ACC112 (cell line): ENCODE results near the gene ABTB2.

Experiments used
- H2AFZ ChIP-seq: fragments of 200-600 bp; sonication (generic); one replicate; pipeline ENCODE4 v1.6.0; 2017; ENCODE audit warnings: antibody characterized with exemption, low read length; ENCODE audit not compliant: unreplicated experiment
- H3K27ac ChIP-seq: fragments of 200-600 bp; sonication (generic); 2 replicates; pipeline ENCODE4 v1.5.1; 2014; ENCODE audit warnings: low read depth, mild to moderate bottlenecking, antibody characterized with exemption, low read length, moderate library complexity
- H3K27me3 ChIP-seq: fragments of 200-600 bp; sonication (generic); 2 replicates; pipeline ENCODE4 v1.6.1; 2014; ENCODE audit warnings: mild to moderate bottlenecking, antibody characterized with exemption, low read length, moderate library complexity, mixed read lengths; ENCODE audit not compliant: insufficient read depth
- H3K36me3 ChIP-seq: fragments of 200-600 bp; sonication (generic); 2 replicates; pipeline ENCODE4 v1.6.1; 2016; ENCODE audit warnings: mild to moderate bottlenecking, antibody characterized with exemption, low read length, moderate library complexity, mixed read lengths; ENCODE audit not compliant: insufficient read depth
- H3K4me1 ChIP-seq: fragments of 200-600 bp; sonication (generic); one replicate; pipeline ENCODE4 v1.6.1; 2016; ENCODE audit warnings: low read length, mixed read lengths; ENCODE audit not compliant: insufficient read depth, unreplicated experiment, control insufficient read depth
- H3K4me3 ChIP-seq: fragments of 200-600 bp; sonication (generic); 2 replicates; pipeline ENCODE4 v1.5.1; 2014; ENCODE audit warnings: mild to moderate bottlenecking, low read depth, low read length
- H3K79me2 ChIP-seq: fragments of 200-600 bp; sonication (generic); one replicate; pipeline ENCODE4 v1.6.0; 2016; ENCODE audit warnings: low read length; ENCODE audit not compliant: control insufficient read depth, unreplicated experiment, insufficient read depth

Gene ABTB2

DNA sequence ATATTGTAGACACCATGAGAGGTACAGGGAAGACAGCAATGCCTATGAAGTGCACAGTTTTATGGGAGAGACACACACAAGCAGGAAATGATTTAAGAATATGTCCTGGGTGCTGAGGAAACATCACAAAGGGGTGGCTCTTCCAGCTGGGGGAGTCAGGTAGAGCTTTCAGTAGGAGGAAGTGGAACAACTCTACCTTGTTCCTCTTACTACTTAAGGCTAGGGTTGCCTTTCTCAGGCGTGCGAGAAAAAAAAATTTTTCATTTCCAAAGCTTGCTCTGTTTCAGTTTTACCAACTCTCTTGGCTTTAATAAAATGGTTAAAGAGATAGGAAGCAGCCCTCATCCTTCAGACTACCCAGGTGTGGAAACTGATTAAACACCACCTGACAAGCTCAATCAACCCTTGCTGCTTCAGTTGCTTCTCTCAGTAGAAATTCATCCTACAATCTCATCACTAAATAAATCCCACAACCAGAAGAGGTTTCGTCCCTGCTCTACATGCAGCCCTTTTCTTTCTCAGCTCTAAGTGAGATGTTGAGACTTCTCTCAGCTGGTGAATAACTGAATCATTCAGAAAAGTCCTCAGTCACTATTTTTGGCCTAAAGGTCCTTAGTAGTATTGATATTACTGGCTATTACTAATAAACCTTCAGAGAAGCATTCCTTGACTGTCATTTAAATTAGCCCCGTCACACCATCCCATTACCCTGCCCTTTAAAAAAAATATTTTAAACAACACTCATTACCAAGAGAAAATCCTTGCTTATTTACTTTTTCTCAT lies 5.9 kb downstream of the ABTB2 start:
- Histone ChIP-seq H3K4me1 (peaks cover 30% of the 10 kb centered on the region), H3K79me2 (peaks cover 31% of the 10 kb centered on the region)

DNA sequence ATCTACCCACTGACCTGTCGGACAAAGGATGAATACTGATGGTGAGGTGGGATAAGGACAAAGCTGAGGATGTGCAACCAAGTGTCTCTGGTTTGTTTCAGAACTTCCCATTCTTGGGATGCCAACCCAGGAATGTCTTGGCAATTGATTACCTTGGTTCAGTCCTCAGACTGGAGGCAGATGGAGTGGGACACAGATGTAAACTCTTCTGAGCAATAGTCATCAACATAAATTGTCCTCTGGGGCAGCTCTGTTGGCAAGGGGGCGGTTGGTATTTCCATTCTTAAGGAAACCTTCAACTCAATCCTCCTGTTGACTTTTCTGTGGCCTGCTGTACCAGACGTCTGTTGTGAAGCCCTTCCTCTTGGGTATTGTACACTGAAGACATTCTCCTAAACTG lies 6.8 kb downstream of the ABTB2 start:
- H3K27me3 ChIP-seq, result no peaks in the 10 kb centered on the region
- peaks cover 22% of the 10 kb centered on the region for H3K79me2 ChIP-seq
- no peak overlapping the region for H3K4me3 ChIP-seq
- no peak overlapping the region for H2AFZ ChIP-seq
- H3K27ac ChIP-seq, result no peak overlapping the region
- no peaks in the 10 kb centered on the region for H3K36me3 ChIP-seq
- peaks cover 34% of the 10 kb centered on the region for H3K4me1 ChIP-seq

More for the DNA sequence above, 5.9 kb downstream of the ABTB2 start:
- Histone ChIP-seq H3K4me3 (no peak overlapping the region), H3K27ac (no peak overlapping the region), H2AFZ (no peak overlapping the region), H3K27me3 (no peaks in the 10 kb centered on the region), H3K36me3 (no peaks in the 10 kb centered on the region)

DNA sequence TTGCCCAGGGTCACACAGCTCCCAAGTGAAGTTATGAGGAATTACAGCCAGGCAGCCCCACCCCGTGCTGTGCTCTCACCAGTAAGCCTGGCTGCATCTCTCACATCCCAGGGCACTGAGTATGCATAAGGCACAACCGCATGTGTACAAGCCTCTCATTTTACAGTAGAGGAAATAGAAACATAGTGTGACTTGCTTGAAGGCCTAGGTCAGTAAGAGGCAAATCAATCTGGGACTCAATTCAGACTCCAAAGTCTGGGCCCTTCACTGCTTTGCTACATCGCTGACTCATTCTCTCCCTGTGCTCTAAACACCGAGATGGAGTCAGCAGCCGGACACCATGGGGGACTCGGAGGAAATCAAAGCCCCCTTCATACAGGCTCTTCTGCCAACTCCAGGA lies 7.9 kb downstream of the ABTB2 start:
- no peaks in the 10 kb centered on the region for H3K27me3 ChIP-seq
- no peaks in the 10 kb centered on the region for H3K36me3 ChIP-seq
- H3K4me1 ChIP-seq, result peaks cover 34% of the 10 kb centered on the region
- H3K79me2 ChIP-seq, result peaks cover 11% of the 10 kb centered on the region
- H3K4me3 ChIP-seq, result no peak overlapping the region
- no peak overlapping the region for H3K27ac ChIP-seq
- H2AFZ ChIP-seq, result no peak overlapping the region

DNA sequence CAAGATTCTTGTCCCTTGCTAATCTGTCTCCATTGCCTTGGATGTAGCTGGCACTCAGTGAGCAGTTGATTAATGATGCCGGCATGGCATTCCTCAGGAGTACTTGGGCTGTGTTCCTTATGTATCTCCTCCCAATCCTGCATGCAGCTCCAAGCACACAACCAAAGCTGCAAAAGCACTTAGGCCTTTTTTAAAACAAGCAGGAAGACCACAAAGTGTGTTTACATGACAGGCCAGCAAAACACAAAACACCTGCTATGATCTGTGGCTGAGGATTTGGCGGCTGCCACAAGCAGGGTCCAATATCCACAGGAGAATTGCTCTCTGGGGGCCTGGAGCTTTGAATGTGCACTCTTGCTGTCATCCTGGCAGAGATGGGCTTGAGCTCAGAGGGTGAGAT lies 8.9 kb downstream of the ABTB2 start:
- H3K27me3 ChIP-seq, result no peaks in the 10 kb centered on the region
- H3K4me1 ChIP-seq, result peaks cover 40% of the 10 kb centered on the region
- H3K27ac ChIP-seq, result no peak overlapping the region
- H2AFZ ChIP-seq, result no peak overlapping the region
- H3K4me3 ChIP-seq, result no peak overlapping the region
- H3K79me2 ChIP-seq, result peaks cover 6% of the 10 kb centered on the region
- no peaks in the 10 kb centered on the region for H3K36me3 ChIP-seq

DNA sequence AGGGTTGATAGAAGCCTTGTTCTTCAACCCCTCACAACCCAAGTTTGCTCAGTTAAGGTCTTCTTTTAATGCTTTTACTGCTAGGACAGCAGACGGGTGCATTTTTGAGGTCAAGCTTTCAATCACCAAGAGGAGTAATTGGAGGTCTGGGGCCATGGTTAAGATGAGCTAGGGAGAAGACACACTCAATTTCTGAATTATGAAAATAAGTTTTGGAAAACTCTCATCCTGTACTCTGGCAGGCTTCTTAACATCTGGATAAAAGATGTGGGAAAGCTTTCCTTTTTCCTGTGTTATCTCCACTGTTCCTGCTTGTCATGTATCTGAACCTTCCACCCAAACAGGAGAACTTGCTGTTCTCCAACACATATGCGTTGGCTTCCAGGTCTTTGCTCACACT lies 9.7 kb downstream of the ABTB2 start:
- Histone ChIP-seq H3K4me3 (no peak overlapping the region), H3K36me3 (no peaks in the 10 kb centered on the region), H2AFZ (no peak overlapping the region), H3K4me1 (peaks cover 48% of the 10 kb centered on the region), H3K79me2 (peaks cover 9% of the 10 kb centered on the region), H3K27me3 (no peaks in the 10 kb centered on the region), H3K27ac (no peak overlapping the region)

DNA sequence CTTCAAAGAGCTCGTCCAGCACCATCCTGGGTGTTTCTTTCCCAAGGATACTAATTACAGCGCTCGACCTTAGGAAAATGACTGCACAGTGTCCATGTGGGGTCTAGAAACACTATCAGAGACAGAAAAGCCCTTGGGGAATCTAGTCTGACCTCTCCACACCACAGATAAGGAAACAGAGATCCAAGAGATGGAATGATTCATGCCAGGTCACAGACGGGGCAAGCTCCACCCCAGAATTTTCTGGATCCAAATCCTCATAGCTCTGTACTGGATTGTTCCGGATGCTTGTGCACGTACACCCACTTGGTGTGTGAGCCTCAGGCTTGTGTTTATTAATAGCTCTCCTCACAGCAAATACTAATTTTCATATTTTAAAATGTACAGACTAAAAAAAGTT lies 11.3 kb downstream of the ABTB2 start:
- Histone ChIP-seq H3K4me3 (peak overlapping the region; percentile 52), H3K27ac (peak overlapping the region; percentile 76), H2AFZ (no peak overlapping the region), H3K79me2 (peaks cover 11% of the 10 kb centered on the region), H3K36me3 (no peaks in the 10 kb centered on the region), H3K4me1 (peaks cover 50% of the 10 kb centered on the region), H3K27me3 (no peaks in the 10 kb centered on the region)

DNA sequence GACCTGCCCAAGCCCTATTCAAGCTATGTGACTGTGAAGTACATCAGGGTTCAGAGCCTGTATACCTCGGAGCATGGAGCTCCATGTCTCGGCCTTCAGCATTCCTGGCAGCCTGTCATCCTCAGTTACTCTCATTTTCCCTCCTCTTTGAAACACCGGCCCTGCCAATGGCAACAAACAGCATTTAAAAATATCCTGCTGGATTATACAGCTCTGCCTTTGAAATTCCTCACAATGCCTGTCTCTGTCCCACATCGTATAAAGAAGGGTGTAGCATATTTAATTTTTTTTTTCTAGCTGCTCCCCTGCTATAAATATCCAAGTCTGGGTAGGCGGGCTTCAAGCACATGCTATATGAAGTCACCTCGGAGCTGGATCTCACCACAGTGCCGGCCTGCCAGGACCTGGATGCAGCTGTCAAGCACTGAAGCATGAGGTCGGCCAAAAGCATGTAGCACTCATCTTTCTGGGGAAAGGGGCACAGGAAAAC lies 11.8 kb downstream of the ABTB2 start:
- Histone ChIP-seq H3K79me2 (peaks cover 11% of the 10 kb centered on the region), H3K27ac (peak overlapping the region; percentile 76), H3K4me1 (peaks cover 50% of the 10 kb centered on the region), H3K36me3 (no peaks in the 10 kb centered on the region), H3K4me3 (peak overlapping the region; percentile 52), H2AFZ (no peak overlapping the region), H3K27me3 (no peaks in the 10 kb centered on the region)

DNA sequence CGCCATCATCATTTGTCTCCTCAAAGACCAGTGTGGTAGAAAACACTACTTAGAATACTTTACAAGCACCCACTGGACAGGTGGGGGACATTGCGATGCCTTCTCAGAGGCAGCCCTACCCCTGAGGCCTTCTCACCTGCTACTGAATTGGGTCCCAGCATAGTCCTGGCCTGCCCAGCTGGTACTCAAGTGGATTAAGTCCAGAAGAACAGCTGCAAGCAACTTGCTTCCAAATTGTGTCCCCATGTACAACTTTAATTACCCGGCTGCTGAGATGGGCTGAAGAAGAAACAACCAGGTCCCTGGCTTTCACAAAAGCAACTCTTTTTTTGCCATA lies 12.3 kb downstream of the ABTB2 start:
- Histone ChIP-seq H3K79me2 (peaks cover 12% of the 10 kb centered on the region), H3K27ac (peak overlapping the region; percentile 76), H2AFZ (no peak overlapping the region), H3K27me3 (no peaks in the 10 kb centered on the region), H3K4me3 (peak overlapping the region; percentile 52), H3K4me1 (peaks cover 50% of the 10 kb centered on the region), H3K36me3 (no peaks in the 10 kb centered on the region)

DNA sequence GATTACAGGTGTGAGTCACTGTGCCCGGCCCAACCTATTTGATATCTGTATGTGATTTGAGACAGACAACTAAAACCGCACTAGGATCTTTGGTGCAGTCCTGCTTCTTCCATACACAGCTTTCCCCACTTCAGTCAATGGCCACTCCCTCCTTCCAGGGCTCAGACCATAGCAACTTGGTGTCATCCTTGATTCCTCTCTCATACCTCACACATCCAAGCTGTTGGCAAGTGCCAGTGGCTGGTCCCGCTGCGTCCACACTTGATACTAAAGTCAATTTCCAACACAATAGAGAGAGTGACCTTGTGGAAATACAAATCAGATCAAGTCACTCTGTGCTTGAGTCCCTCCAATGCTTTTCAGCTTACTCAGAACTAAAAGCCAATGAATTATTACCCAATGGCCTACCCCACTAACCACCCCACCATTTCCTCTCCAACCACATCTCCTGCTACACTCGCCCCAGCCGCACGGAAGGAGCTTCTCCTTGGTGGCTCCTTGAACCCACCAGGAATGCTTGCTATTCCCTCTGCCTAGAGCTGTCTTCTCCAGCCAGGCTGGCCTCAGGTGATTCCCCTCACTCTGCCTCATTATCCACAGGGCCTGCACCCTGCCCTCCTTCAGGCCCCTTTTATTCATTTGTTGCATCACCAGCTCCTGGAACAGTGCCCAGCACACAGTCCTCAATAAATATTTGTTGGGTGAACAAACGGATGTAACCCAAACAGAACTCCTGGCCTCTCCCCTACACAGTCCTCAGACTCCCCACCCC lies 12.9 kb downstream of the ABTB2 start:
- Histone ChIP-seq H3K79me2 (peaks cover 14% of the 10 kb centered on the region), H3K4me3 (peak overlapping the region; percentile 52; the same call in 1 of the 2 replicates), H3K27ac (peak overlapping the region; percentile 76), H3K36me3 (no peaks in the 10 kb centered on the region), H3K27me3 (no peaks in the 10 kb centered on the region), H3K4me1 (peaks cover 48% of the 10 kb centered on the region), H2AFZ (no peak overlapping the region)

DNA sequence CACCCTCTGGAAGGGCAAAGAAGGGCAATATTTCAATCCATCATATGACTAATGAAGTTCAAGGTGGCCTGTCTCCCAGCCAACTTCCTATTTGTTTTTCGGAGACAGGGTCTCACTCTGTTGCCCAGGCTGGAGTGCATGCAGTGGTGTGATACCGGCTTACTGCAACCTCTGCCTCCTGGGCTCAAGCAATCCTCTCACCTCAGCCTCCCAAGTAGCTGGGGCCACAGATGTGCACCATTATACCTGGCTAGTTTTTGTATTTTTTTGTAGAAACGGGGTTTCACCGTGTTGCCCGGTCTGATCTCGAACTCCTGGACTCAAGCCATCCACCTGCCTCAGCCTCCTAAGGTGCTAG lies 13.4 kb downstream of the ABTB2 start:
- Histone ChIP-seq H3K79me2 (peaks cover 14% of the 10 kb centered on the region), H3K27me3 (no peaks in the 10 kb centered on the region), H2AFZ (no peak overlapping the region), H3K36me3 (no peaks in the 10 kb centered on the region), H3K27ac (peak overlapping the region; percentile 76), H3K4me1 (peaks cover 43% of the 10 kb centered on the region), H3K4me3 (no peak overlapping the region)

DNA sequence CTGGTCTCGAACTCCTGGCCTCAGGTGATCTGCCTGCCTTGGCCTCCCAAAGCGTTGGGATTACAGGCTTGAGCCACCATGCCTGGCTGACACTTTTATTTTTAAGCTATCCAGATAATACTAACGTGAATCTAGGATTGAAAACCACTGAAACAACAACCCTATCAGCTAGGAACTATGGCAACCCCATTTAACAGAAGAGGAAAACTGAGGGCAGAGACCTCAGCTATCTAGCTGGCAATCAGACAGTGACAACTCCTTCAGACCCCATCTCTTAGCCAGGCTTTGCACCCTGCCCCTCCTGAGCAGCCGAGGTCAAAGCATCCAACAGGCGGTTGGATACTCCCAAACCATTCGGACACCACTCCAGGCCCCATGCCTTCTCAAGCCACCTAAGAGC lies 14.1 kb downstream of the ABTB2 start:
- H3K79me2 ChIP-seq, result peaks cover 14% of the 10 kb centered on the region
- peaks cover 43% of the 10 kb centered on the region for H3K4me1 ChIP-seq
- H3K27me3 ChIP-seq, result no peaks in the 10 kb centered on the region
- no peaks in the 10 kb centered on the region for H3K36me3 ChIP-seq
- no peak overlapping the region for H3K4me3 ChIP-seq
- H3K27ac ChIP-seq, result peak overlapping the region; percentile 76; the same call in 1 of the 2 replicates
- no peak overlapping the region for H2AFZ ChIP-seq
